HEK293 (cell line): ENCODE results near the gene DGKK.

Experiments used
- CTCF ChIP-seq: fragments of 450-650 bp; formaldehyde crosslinking; IDR thresholded peaks from 2 replicates; pipeline ENCODE4 v1.5.1; 2016; ENCODE audit warnings: missing biosample characterization, missing genetic modification characterization
- ZNF629 ChIP-seq: fragments of 450-650 bp; formaldehyde crosslinking; IDR thresholded peaks from 2 replicates; pipeline ENCODE4 v1.5.1; 2017; ENCODE audit warnings: missing biosample characterization, missing genetic modification characterization

GRCh38 chrX:50428174-50428573 lies 42.5 kb downstream of the DGKK start:
- TF ChIP-seq CTCF (tag by site-specific recombination) (no peak), ZNF629 (tag by site-specific recombination) (no peak)
